GM23338 (cell line): ENCODE results near the gene RAD51B.
"Not testable (repeated sequence)": the region's sequence is repeated elsewhere in the genome, so short reads cannot be mapped to it uniquely, and the experiment has no call there.

ENCODE experiments used
- CREB1 ChIP-seq: fragments of 250-450 bp; sonication (Bioruptor Pico); IDR thresholded peaks from 2 replicates; pipeline ENCODE4 v1.5.0; 2020; ENCODE audit warnings: low read depth, mild to moderate bottlenecking, moderate library complexity
- CTCF ChIP-seq, 2 experiments: fragments of 200-600 bp in 1 of 2; sonication (generic) in 1 of 2; conservative IDR thresholded peaks; 2 replicates each; pipeline versions ENCODE4 v1.5.1 to v1.6.1; 2016 to 2017; ENCODE audit warnings: antibody characterized with exemption in 2 of 2, low read depth in 2 of 2, mild to moderate bottlenecking in 2 of 2, moderate library complexity in 1 of 2
- EZH2 ChIP-seq: fragments of 200-600 bp; sonication (generic); IDR thresholded peaks from one replicate; pipeline ENCODE4 v1.8.0; 2017; ENCODE audit warnings: antibody characterized with exemption, mild to moderate bottlenecking, low read depth; ENCODE audit not compliant: unreplicated experiment
- EZH2phosphoT487 ChIP-seq: fragments of 200-600 bp; sonication (generic); IDR thresholded peaks from one replicate; pipeline ENCODE4 v1.8.1; 2018; ENCODE audit warnings: antibody characterized with exemption; ENCODE audit not compliant: unreplicated experiment
- JUNB ChIP-seq: IDR thresholded peaks from one replicate; pipeline ENCODE4 v1.6.1; 2016; ENCODE audit warnings: antibody characterized with exemption; ENCODE audit not compliant: unreplicated experiment
- NANOG ChIP-seq: IDR thresholded peaks from 2 replicates; pipeline ENCODE4 v1.6.1; 2016; ENCODE audit warnings: antibody characterized with exemption, borderline replicate concordance
- POLR2AphosphoS5 ChIP-seq: IDR thresholded peaks from 2 replicates; pipeline ENCODE4 v1.6.1; 2016; ENCODE audit warnings: antibody characterized with exemption, low read depth
- REST ChIP-seq: IDR thresholded peaks from one replicate; pipeline ENCODE4 v1.6.1; 2018; ENCODE audit warnings: antibody characterized with exemption; ENCODE audit not compliant: unreplicated experiment
- STAT1 ChIP-seq: IDR thresholded peaks from one replicate; pipeline ENCODE4 v1.6.1; 2016; ENCODE audit warnings: antibody characterized with exemption; ENCODE audit not compliant: unreplicated experiment
- ZNF114 ChIP-seq: fragments of 250-450 bp; sonication (Bioruptor Pico); IDR thresholded peaks from 2 replicates; pipeline ENCODE4 v1.5.0; 2020; ENCODE audit warnings: mild to moderate bottlenecking, moderate library complexity
- TF ChIP-seq, protein P1 (sequence below): IDR thresholded peaks from 2 replicates; pipeline ENCODE4 v1.6.1; 2016; ENCODE audit warnings: antibody characterized with exemption

DNA sequence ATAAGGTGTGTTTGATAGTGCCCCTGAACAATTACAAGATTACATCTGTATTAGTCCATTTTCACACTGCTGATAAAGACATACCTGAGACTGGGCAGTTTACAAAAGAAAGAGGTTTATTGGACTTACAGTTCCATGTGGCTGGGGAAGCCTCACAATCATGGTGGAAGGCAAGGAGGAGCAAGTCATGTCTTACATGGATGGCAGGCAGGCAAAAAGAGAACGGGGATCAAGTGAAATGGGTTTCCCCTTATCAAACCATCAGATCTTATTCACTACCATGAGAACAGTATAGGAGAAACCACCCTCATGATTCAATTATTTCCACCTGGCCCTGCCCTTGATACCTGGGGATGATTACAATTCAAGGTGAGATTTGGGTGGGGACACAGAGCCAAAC lies 211.4 kb downstream of the RAD51B start:
- TF ChIP-seq EZH2; POLR2AphosphoS5; CTCF (conservative IDR thresholded peaks at IDR 0.05; ENCODE audit: low read depth in 2 of 2); JUNB; NANOG; EZH2phosphoT487; REST; CREB1 (CRISPR knock-in tag); STAT1; ZNF114 (CRISPR knock-in tag): not testable (repeated sequence)
- TF ChIP-seq, protein P1, sequence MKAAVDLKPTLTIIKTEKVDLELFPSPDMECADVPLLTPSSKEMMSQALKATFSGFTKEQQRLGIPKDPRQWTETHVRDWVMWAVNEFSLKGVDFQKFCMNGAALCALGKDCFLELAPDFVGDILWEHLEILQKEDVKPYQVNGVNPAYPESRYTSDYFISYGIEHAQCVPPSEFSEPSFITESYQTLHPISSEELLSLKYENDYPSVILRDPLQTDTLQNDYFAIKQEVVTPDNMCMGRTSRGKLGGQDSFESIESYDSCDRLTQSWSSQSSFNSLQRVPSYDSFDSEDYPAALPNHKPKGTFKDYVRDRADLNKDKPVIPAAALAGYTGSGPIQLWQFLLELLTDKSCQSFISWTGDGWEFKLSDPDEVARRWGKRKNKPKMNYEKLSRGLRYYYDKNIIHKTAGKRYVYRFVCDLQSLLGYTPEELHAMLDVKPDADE: not testable (repeated sequence)
